GM12878 (cell line): ENCODE measurements around the gene DYNC2LI1. TPM values are rescaled to one million over a fixed set of nuclear protein-coding genes. Genes with fewer than 3 reads are reported as not detected.

Experiments used
- ATAC-seq: fragments of 200-7000 bp; cut with Tn5 transposase; 3 replicates; pipeline ENCODE4 v1.9.1; 2020; ENCODE audit warnings: mild to moderate bottlenecking, moderate library complexity
- BruUV-seq: library from RNA; stranded (reverse); fragments of 400-500 nt; replicated peaks from 2 replicates; lab custom pipeline; 2021; lab: Mats Ljungman, UMichigan
- CTCF ChIA-PET: fragments of 300-600 bp; sonication (Branson Sonifier 250); formaldehyde crosslinking; extraction: SDS; loops from one replicate; lab custom pipeline; 2021; ENCODE audit warnings: inconsistent platforms; lab: Yijun Ruan, JAX
- POLR2A ChIA-PET: fragments of 350-600 bp; formaldehyde crosslinking; extraction: SDS; loops from one replicate; lab custom pipeline; 2021; ENCODE audit warnings: inconsistent platforms; lab: Charles Lee
- RAD21 ChIA-PET: fragments of 300-600 bp; sonication (Branson Sonifier 250); formaldehyde crosslinking; loops from one replicate; lab custom pipeline; 2023; ENCODE audit warnings: antibody characterized with exemption; ENCODE audit not compliant: unreplicated experiment; lab: Charles Lee
- SMC1A ChIA-PET: fragments of 300-600 bp; sonication (Branson Sonifier 250); formaldehyde crosslinking; loops from one replicate; lab custom pipeline; 2023; ENCODE audit not compliant: unreplicated experiment, uncharacterized antibody; lab: Charles Lee
- DNase-seq: peaks from one replicate; pipeline ENCODE4 v3.0.0-alpha.2; 2011; ENCODE audit warnings: low read depth, low spot score
- FAIRE-seq: peaks from 3 replicates; lab custom pipeline; 2011; peaks lifted over from hg19 to GRCh38; lab: Jason Lieb, UNC
- H2AFZ ChIP-seq: 2 replicates; pipeline ENCODE4 v1.6.0; 2011; ENCODE audit warnings: low read depth, low read length, control low read depth; ENCODE audit not compliant: control insufficient read depth
- H3K27ac ChIP-seq: 2 replicates; pipeline ENCODE4 v1.5.1; 2011; ENCODE audit warnings: control low read depth; ENCODE audit not compliant: control insufficient read depth, insufficient read depth
- H3K27me3 ChIP-seq, 2 experiments: replicated peaks in 1 of 2; 2 replicates each; pipeline versions ENCODE4 v1.6.0 to v1.6.1; 2011; ENCODE audit warnings: low read length in 1 of 2; ENCODE audit not compliant: control insufficient read depth in 2 of 2, insufficient read depth in 2 of 2
- H3K36me3 ChIP-seq, 2 experiments: 2 replicates each; pipeline ENCODE4 v1.5.1; 2011; ENCODE audit warnings: low read length in 1 of 2; ENCODE audit not compliant: control insufficient read depth in 2 of 2, insufficient read depth in 2 of 2
- H3K4me1 ChIP-seq: 2 replicates; pipeline ENCODE4 v1.6.1; 2011; ENCODE audit warnings: mild to moderate bottlenecking, low read length, moderate library complexity, mixed read lengths; ENCODE audit not compliant: control insufficient read depth, insufficient read depth
- H3K4me2 ChIP-seq: 2 replicates; pipeline ENCODE4 v1.6.0; 2011; ENCODE audit warnings: control low read depth; ENCODE audit not compliant: control insufficient read depth, insufficient read depth
- H3K4me3 ChIP-seq: fragments of 200-600 bp; sonication (generic); 2 replicates; pipeline ENCODE4 v1.5.1; 2016
- H3K79me2 ChIP-seq: 2 replicates; pipeline ENCODE4 v1.6.0; 2011; ENCODE audit warnings: low read length; ENCODE audit not compliant: control insufficient read depth, insufficient read depth
- H3K9ac ChIP-seq: 2 replicates; pipeline ENCODE4 v1.8.0; 2011; ENCODE audit warnings: low read length, control low read depth, mixed read lengths; ENCODE audit not compliant: control insufficient read depth, insufficient read depth
- H3K9me3 ChIP-seq: replicated peaks from 3 replicates; pipeline ENCODE4 v1.5.1; 2011; ENCODE audit warnings: mild to moderate bottlenecking, low read length; ENCODE audit not compliant: control insufficient read depth, insufficient read depth
- H4K20me1 ChIP-seq: 2 replicates; pipeline ENCODE4 v1.6.0; 2011; ENCODE audit not compliant: control insufficient read depth, insufficient read depth
- BCL3 ChIP-seq: IDR thresholded peaks from 2 replicates; pipeline ENCODE4 v1.6.1; 2011; ENCODE audit warnings: borderline replicate concordance, low read depth, mild to moderate bottlenecking, moderate library complexity, low read length; ENCODE audit not compliant: insufficient read depth, poor library complexity, severe bottlenecking
- CBFB ChIP-seq: IDR thresholded peaks from 2 replicates; pipeline ENCODE4 v1.6.1; 2016; ENCODE audit warnings: antibody characterized with exemption, low read depth
- EP300 ChIP-seq, 2 experiments: fragments of 150-350 bp in 1 of 2; IDR thresholded peaks; 2 replicates each; pipeline ENCODE4 v1.6.1; 2011 to 2012; ENCODE audit warnings: low read depth in 2 of 2, low read length in 2 of 2, borderline replicate concordance in 1 of 2, improper control_type of control experiment in 1 of 2, inconsistent platforms in 1 of 2; ENCODE audit not compliant: control insufficient read depth in 1 of 2
- GATAD2B ChIP-seq: fragments of 450-650 bp; conservative IDR thresholded peaks from 2 replicates; pipeline ENCODE4 v1.6.1; 2017; ENCODE audit warnings: low read depth, mild to moderate bottlenecking, moderate library complexity
- HSF1 ChIP-seq: fragments of 150-350 bp; IDR thresholded peaks from 2 replicates; pipeline ENCODE4 v1.6.1; 2014; ENCODE audit warnings: mild to moderate bottlenecking, low read depth, low read length
- MXI1 ChIP-seq: fragments of 150-350 bp; IDR thresholded peaks from 2 replicates; pipeline ENCODE4 v1.6.1; 2011; ENCODE audit warnings: low read depth, mild to moderate bottlenecking, inconsistent platforms, low read length, improper control_type of control experiment
- SIX5 ChIP-seq: IDR thresholded peaks from 2 replicates; pipeline ENCODE4 v1.6.1; 2011; ENCODE audit warnings: mild to moderate bottlenecking, low read depth, low read length, moderate library complexity; ENCODE audit not compliant: severe bottlenecking
- SUZ12 ChIP-seq: fragments of 200-600 bp; sonication (generic); IDR thresholded peaks from one replicate; pipeline ENCODE4 v1.6.1; 2018; ENCODE audit warnings: antibody characterized with exemption, mild to moderate bottlenecking; ENCODE audit not compliant: unreplicated experiment
- TBL1XR1 ChIP-seq: IDR thresholded peaks from 2 replicates; pipeline ENCODE4 v1.6.1; 2012; ENCODE audit warnings: low read depth, low read length, improper control_type of control experiment
- WRNIP1 ChIP-seq: IDR thresholded peaks from 2 replicates; pipeline ENCODE4 v1.6.1; 2011; ENCODE audit warnings: low read depth, low read length, improper control_type of control experiment, borderline replicate concordance
- YBX1 ChIP-seq: fragments of 450-650 bp; IDR thresholded peaks from 2 replicates; pipeline ENCODE4 v1.6.1; 2016; ENCODE audit warnings: antibody characterized with exemption
- ZZZ3 ChIP-seq: IDR thresholded peaks from 2 replicates; pipeline ENCODE4 v1.6.1; 2011; ENCODE audit warnings: low read depth; ENCODE audit not compliant: control insufficient read depth, insufficient read length
- WGBS: methylation state at CpG from one replicate; pipeline ENCODE4 v1.1.6; 2016; ENCODE audit warnings: low lambda C conversion rate; ENCODE audit not compliant: insufficient replicate concordance, insufficient coverage; ENCODE audit errors: missing lambda C conversion rate; 5-methylcytosine and 5-hydroxymethylcytosine counted together
- in situ Hi-C: fragments of 300-500 bp; cut with MboI; formaldehyde crosslinking; loops from 9 replicates; pipeline ENCODE4 v1.14.3; 2018; ENCODE audit warnings: mixed read lengths
- intact Hi-C: fragments of 100-400 bp; cut with micrococcal nuclease; formaldehyde crosslinking; loops from one replicate; pipeline ENCODE4 v1.14.2; 2022; ENCODE audit not compliant: unreplicated experiment
- polyA plus RNA-seq, 11 experiments: library from polyadenylated mRNA; depleted of rRNA in 4 of 11; unstranded in 6 of 11; stranded (reverse) in 5 of 11; fragments of >200 nt; fragmentation: Nextera tagmentation in 4 of 11; fragmentation: Illumina TruSeq in 1 of 11; extraction: Ambion mirVana in 4 of 11; extraction: Trizol in 1 of 11; gene quantifications; 1 replicate in 1 of 11; 2 replicates in 10 of 11; pipeline versions ENCODE4 v1.2.1 to v1.2.3, GENCODE V29; 2011 to 2016; ENCODE audit warnings: inconsistent platforms in 2 of 11, missing spikeins in 2 of 11, low read depth in 1 of 11
- total RNA-seq, 4 experiments: library from RNA; depleted of rRNA in 3 of 4; stranded (reverse); fragments of >200 nt in 3 of 4; fragmentation: Illumina TruSeq in 1 of 4; extraction: Trizol in 1 of 4; gene quantifications; 2 replicates each; pipeline versions ENCODE4 v1.2.1 to v1.2.3, GENCODE V29; 2013 to 2021

DYNC2LI1 gene
- total and polyA plus RNA-seq, 10 of the 15 experiments (the other 5 are each of a cell fraction or from before 2014, with no cell fraction given), result 9.5 to 27.3 (median 19.3) TPM

GRCh38 chr2:43738257-43738656 is 35.6 kb upstream of the DYNC2LI1 start:
- ChIA-PET CTCF (no interaction called here), RAD21 (no interaction called here), POLR2A (no interaction called here), SMC1A (no interaction called here)
- Histone ChIP-seq H2AFZ (no peak overlapping the region), H3K27me3 (peaks cover 1 to 4% of the 10 kb centered on the region in 2 experiments; a peak in 1 of 4 replicates), H3K4me1 (no peaks in the 10 kb centered on the region), H3K79me2 (no peaks in the 10 kb centered on the region), H3K4me2 (no peak overlapping the region), H3K9ac (no peak overlapping the region), H4K20me1 (no peaks in the 10 kb centered on the region), H3K9me3 (no peaks in the 10 kb centered on the region)
- BruUV-seq, result no TSS peak
- ATAC-seq (no peak), FAIRE-seq (no peak), DNase-seq (no peak)
- in situ Hi-C loops, result no loop called here
- intact Hi-C loops, result no loop called here
- 22% methylated on average over 2 of the region's 2 CpGs for WGBS
- TF ChIP-seq SUZ12 (no peak), CBFB (no peak), WRNIP1 (no peak), GATAD2B (no peak)
- TF ChIP-seq, all 136 proteins: peak for 0
- Histone ChIP-seq H3K4me3 (no peak overlapping the region), H3K36me3 (no peaks in the 10 kb centered on the region), H3K27ac (no peak overlapping the region)

GRCh38 chr2:43743706-43744105 is 30.1 kb upstream of the DYNC2LI1 start:
- TF ChIP-seq MXI1, result no peak
- no peak for TF ChIP-seq TBL1XR1
- no peak for TF ChIP-seq YBX1
- no peak for TF ChIP-seq EP300 (IDR thresholded peaks at IDR 0.05; ENCODE audit: borderline replicate concordance in 1 of 2, control insufficient read depth in 1 of 2, low read depth in 2 of 2, low read length in 2 of 2)
- no peak for TF ChIP-seq SIX5
- no peak for TF ChIP-seq ZZZ3
- TF ChIP-seq BCL3, result no peak
- TF ChIP-seq HSF1, result no peak
- TF ChIP-seq, all 136 proteins: peak for 0
- CTCF ChIA-PET, result interaction anchor here (1.1 kb wide), 1 partner anchor 28 kb away, joined by 3 read pairs; no protein-coding TSS in a partner anchor
- intact Hi-C loops, result no loop called here
- Histone ChIP-seq H3K27ac (no peak overlapping the region), H2AFZ (no peak overlapping the region), H4K20me1 (no peaks in the 10 kb centered on the region), H3K27me3 (peaks cover 1 to 4% of the 10 kb centered on the region in 2 experiments; a peak in 1 of 4 replicates), H3K4me2 (no peak overlapping the region), H3K4me1 (no peaks in the 10 kb centered on the region), H3K9ac (no peak overlapping the region), H3K36me3 (no peaks in the 10 kb centered on the region), H3K9me3 (no peaks in the 10 kb centered on the region), H3K4me3 (no peak overlapping the region), H3K79me2 (no peaks in the 10 kb centered on the region)
- RAD21 ChIA-PET, result no interaction called here
- in situ Hi-C loops, result no loop called here
- FAIRE-seq (no peak), DNase-seq (no peak), ATAC-seq (no peak)
- 65% methylated on average over 5 of the region's 5 CpGs for WGBS
- POLR2A ChIA-PET, result no interaction called here
- SMC1A ChIA-PET, result no interaction called here
- no TSS peak for BruUV-seq
